GM21390 (cell line): Measurements from ENCODE around the gene TBCD.
"Not testable (repeated sequence)": the region's sequence is repeated elsewhere in the genome, so short reads cannot be mapped to it uniquely, and the experiment has no call there.

Source experiments
- ATAC-seq: cut with Tn5 transposase; IDR thresholded peaks from one replicate; pipeline ENCODE4 v1.9.1; 2021; ENCODE audit not compliant: unreplicated experiment

TBCD gene

GRCh38 chr17:82729479-82730260 is 22.2 kb upstream of the TBCD start:
- ATAC-seq: no peak

GRCh38 chr17:82732118-82732743 is 19.6 kb upstream of the TBCD start:
- no peak for ATAC-seq

GRCh38 chr17:82734987-82735866 is 16.6 kb upstream of the TBCD start, which contains the start of gene FN3K:
TSS of gene FN3K (plus strand) at chr17:82735615. CDS start at chr17:82735637, 22 bp downstream.
- no peak for ATAC-seq

GRCh38 chr17:82736511-82737185 is 15.2 kb upstream of the TBCD start:
- ATAC-seq: no peak

- no peak for ATAC-seq
Measured at GRCh38 chr17:82737967-82738877, 13.6 kb upstream of the TBCD start.

GRCh38 chr17:82740906-82741759 is 10.7 kb upstream of the TBCD start:
- ATAC-seq: no peak

- ATAC-seq: no peak
Measured at GRCh38 chr17:82743344-82744219, 8.3 kb upstream of the TBCD start.

GRCh38 chr17:82744736-82745135 is 7.1 kb upstream of the TBCD start:
- ATAC-seq: not testable (repeated sequence)

- no peak for ATAC-seq
Measured at GRCh38 chr17:82745524-82745923, 6.3 kb upstream of the TBCD start.

GRCh38 chr17:82748756-82749155 is 3.1 kb upstream of the TBCD start:
- no peak for ATAC-seq

GRCh38 chr17:82750241-82750908 is 1.5 kb upstream of the TBCD start:
- no peak for ATAC-seq

- no peak for ATAC-seq
Measured at GRCh38 chr17:82751171-82751570, 694 bp upstream of the TBCD start.

GRCh38 chr17:82752371-82753200 is 721 bp downstream of the TBCD start:
- peak; percentile 29 for ATAC-seq

- no peak for ATAC-seq
Measured at GRCh38 chr17:82753201-82753464, 1.3 kb downstream of the TBCD start.

GRCh38 chr17:82754297-82755208 is 2.7 kb downstream of the TBCD start:
- ATAC-seq: no peak

- ATAC-seq: no peak
Measured at GRCh38 chr17:82756166-82756565, 4.3 kb downstream of the TBCD start.
